ENCODE results near the gene DISP1.

- no peak for TF ChIP-seq CTCF (IDR thresholded peaks at IDR 0.05)
- no peak for TF ChIP-seq POLR2A (IDR thresholded peaks at IDR 0.05)
Measured at GRCh38 chr1:222790520-222790919, 24.3 kb upstream of the DISP1 start.

Measured in Peyer's patch (tissue), 4 donors.